Cardiac muscle cell (in vitro differentiated cells and primary cell): Measurements from ENCODE around the gene ASB10. TPM values are rescaled to one million over a fixed set of nuclear protein-coding genes. Genes with fewer than 3 reads are reported as not detected.

Experiments
- DNase-seq, 2 donors: peaks; one replicate each; pipeline versions ENCODE4 v3.0.0 to v3.0.0-alpha.2; 2010 to 2017; ENCODE audit warnings: low read depth in 1 of 2, low spot score in 1 of 2
- H3K27ac ChIP-seq: fragments of 200-600 bp; sonication (generic); 2 replicates; pipeline ENCODE4 v1.5.1; 2016
- H3K27me3 ChIP-seq: fragments of 200-600 bp; sonication (generic); 2 replicates; pipeline ENCODE4 v1.6.0; 2016; ENCODE audit warnings: control low read depth
- H3K36me3 ChIP-seq: fragments of 200-600 bp; sonication (generic); 2 replicates; pipeline ENCODE4 v1.5.1; 2016; ENCODE audit warnings: control low read depth
- H3K4me1 ChIP-seq: fragments of 200-600 bp; sonication (generic); 2 replicates; pipeline ENCODE4 v1.8.1; 2017; ENCODE audit warnings: low read depth, mild to moderate bottlenecking, mixed run types
- H3K4me3 ChIP-seq: fragments of 200-600 bp; sonication (generic); 2 replicates; pipeline ENCODE4 v1.5.1; 2016; ENCODE audit warnings: mild to moderate bottlenecking
- H3K9me3 ChIP-seq: fragments of 200-600 bp; sonication (generic); 2 replicates; pipeline ENCODE4 v1.5.1; 2017; ENCODE audit warnings: low read depth, mild to moderate bottlenecking, control low read depth
- CTCF ChIP-seq: IDR thresholded peaks from 2 replicates; pipeline ENCODE4 v1.5.1; 2012; ENCODE audit warnings: low read depth, mild to moderate bottlenecking, low read length
- polyA plus RNA-seq: library from polyadenylated mRNA; unstranded; fragments of >200 nt; fragmentation: Nextera tagmentation; extraction: Ambion mirVana; gene quantifications from 2 replicates; pipeline ENCODE4 v1.2.1, GENCODE V29; 2016
- total RNA-seq: library from RNA; depleted of rRNA; stranded (reverse); fragments of >200 nt; gene quantifications from 2 replicates; pipeline ENCODE4 v1.2.3, GENCODE V29; 2016

ASB10 gene
- total and polyA plus RNA-seq, 2 experiments from 2014 or later: 1.0 TPM; not detected in 1

- Histone ChIP-seq H3K4me1 (peaks cover 21% of the 10 kb centered on the region), H3K9me3 (no peaks in the 10 kb centered on the region), H3K27ac (peak overlapping the region; percentile 23), H3K36me3 (peaks cover 7% of the 10 kb centered on the region), H3K4me3 (no peak overlapping the region), H3K27me3 (no peaks in the 10 kb centered on the region)
- no peak for TF ChIP-seq CTCF
- no peak for DNase-seq
Observed at GRCh38 chr7:151146761-151147160, 40.3 kb downstream of the ASB10 start.

DNA sequence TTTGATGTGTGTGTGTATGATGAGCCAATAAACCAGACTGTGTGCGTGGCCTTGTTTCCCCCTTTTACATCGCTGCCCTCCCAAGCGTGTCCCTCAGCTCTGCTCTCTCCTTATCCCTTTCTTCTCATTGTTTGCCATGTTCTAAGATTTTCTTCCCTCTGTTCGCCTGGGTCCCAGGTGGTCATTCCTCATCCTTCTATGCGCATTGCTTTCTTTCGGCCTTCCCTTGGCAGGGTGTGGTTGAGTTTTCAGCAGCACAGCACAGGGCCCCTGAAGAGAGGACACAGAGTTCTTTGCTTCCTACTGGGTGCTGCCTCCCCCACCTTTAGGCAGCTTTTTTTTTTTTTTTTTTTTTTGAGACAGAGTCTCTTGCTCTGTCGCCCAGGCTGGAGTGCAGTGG is 42.7 kb downstream of the ASB10 start:
- H3K36me3 ChIP-seq: peaks cover 7% of the 10 kb centered on the region

DNA sequence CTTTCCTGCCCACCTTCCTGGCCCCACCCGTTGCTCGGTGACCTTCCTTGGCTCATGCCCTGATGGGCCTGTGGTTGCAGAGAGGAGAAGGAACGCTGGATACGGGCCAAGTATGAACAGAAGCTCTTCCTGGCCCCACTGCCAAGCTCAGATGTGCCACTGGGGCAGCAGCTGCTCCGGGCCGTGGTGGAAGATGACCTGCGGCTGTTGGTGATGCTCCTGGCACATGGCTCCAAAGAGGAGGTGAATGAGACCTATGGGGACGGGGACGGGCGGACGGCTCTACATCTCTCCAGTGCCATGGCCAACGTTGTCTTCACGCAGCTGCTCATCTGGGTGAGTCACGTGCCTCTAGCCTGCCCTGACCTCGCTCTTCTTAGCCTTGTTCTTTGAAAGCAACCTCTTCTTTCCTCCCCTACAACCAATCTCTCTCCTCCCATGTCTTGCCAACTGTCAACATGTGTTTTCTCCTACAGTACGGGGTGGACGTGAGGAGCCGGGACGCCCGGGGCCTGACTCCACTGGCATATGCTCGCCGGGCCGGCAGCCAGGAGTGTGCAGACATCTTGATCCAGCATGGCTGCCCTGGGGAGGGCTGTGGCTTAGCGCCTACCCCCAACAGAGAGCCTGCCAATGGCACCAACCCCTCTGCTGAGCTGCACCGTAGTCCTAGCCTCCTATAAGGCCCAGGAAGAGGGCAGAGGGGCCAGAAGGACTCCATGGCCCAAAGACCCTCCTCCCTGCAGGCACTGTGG is 43.6 kb downstream of the ASB10 start:
- no peak overlapping the region for H3K27ac ChIP-seq
- no peaks in the 10 kb centered on the region for H3K9me3 ChIP-seq
- TF ChIP-seq CTCF: no peak
- peaks cover 48% of the 10 kb centered on the region for H3K4me1 ChIP-seq
- H3K36me3 ChIP-seq: peaks cover 7% of the 10 kb centered on the region
- H3K27me3 ChIP-seq: no peaks in the 10 kb centered on the region
- H3K4me3 ChIP-seq: no peak overlapping the region
- DNase-seq: peak in 1 of 2 donors; percentile 37

More for the DNA sequence above, 42.7 kb downstream of the ASB10 start:
- Histone ChIP-seq H3K27me3 (no peaks in the 10 kb centered on the region), H3K9me3 (no peaks in the 10 kb centered on the region), H3K4me1 (peaks cover 38% of the 10 kb centered on the region), H3K4me3 (no peak overlapping the region), H3K27ac (no peak overlapping the region)
- no peak for TF ChIP-seq CTCF
- no peak for DNase-seq

GRCh38 chr7:151142686-151143040 is 44.4 kb downstream of the ASB10 start:
- peaks cover 7% of the 10 kb centered on the region for H3K36me3 ChIP-seq
- no peak for TF ChIP-seq CTCF
- H3K9me3 ChIP-seq: no peaks in the 10 kb centered on the region
- no peak overlapping the region for H3K4me3 ChIP-seq
- peak overlapping the region; percentile 47 for H3K27ac ChIP-seq
- DNase-seq: peak in 1 of 2 donors; percentile 67
- peaks cover 55% of the 10 kb centered on the region for H3K4me1 ChIP-seq
- no peaks in the 10 kb centered on the region for H3K27me3 ChIP-seq

GRCh38 chr7:151141855-151142685 is 45.0 kb downstream of the ASB10 start:
- no peak for TF ChIP-seq CTCF
- H3K9me3 ChIP-seq: no peaks in the 10 kb centered on the region
- no peak for DNase-seq
- H3K27me3 ChIP-seq: no peaks in the 10 kb centered on the region
- peak overlapping the region; percentile 47 for H3K27ac ChIP-seq
- no peak overlapping the region for H3K4me3 ChIP-seq
- peaks cover 58% of the 10 kb centered on the region for H3K4me1 ChIP-seq
- H3K36me3 ChIP-seq: peaks cover 7% of the 10 kb centered on the region
